GM19240 (cell line): ENCODE data around the gene NUDT8.

Experiments
- DNase-seq: peaks from one replicate; pipeline ENCODE4 v3.0.0; 2011; ENCODE audit warnings: low spot score; ENCODE audit not compliant: insufficient read length

NUDT8 gene

GRCh38 chr11:67629386-67630227 is at the start of gene NUDT8:
NUDT8 (minus strand) TSS chr11:67629937; CDS start chr11:67629911, 26 bp downstream.
- peak; percentile 83 for DNase-seq

GRCh38 chr11:67675058-67675747 is 45.5 kb upstream of the NUDT8 start:
- no peak for DNase-seq

GRCh38 chr11:67674442-67674871 is 44.7 kb upstream of the NUDT8 start, which contains the start of gene ALDH3B2:
ALDH3B2 (minus strand) TSS chr11:67674623; CDS start chr11:67666935, 7,688 bp downstream.
- no peak for DNase-seq

GRCh38 chr11:67673902-67674301 is 44.2 kb upstream of the NUDT8 start:
- no peak for DNase-seq

GRCh38 chr11:67673358-67673757 is 43.6 kb upstream of the NUDT8 start:
- no peak for DNase-seq

- no peak for DNase-seq
Measured at GRCh38 chr11:67671211-67671520, 41.4 kb upstream of the NUDT8 start.

- DNase-seq: no peak
Measured at GRCh38 chr11:67670316-67671210, 40.8 kb upstream of the NUDT8 start.

GRCh38 chr11:67668192-67668551 is 38.4 kb upstream of the NUDT8 start:
- no peak for DNase-seq

GRCh38 chr11:67667490-67668191 is 37.9 kb upstream of the NUDT8 start:
- DNase-seq: no peak

- DNase-seq: no peak
Measured at GRCh38 chr11:67666676-67667489, 37.1 kb upstream of the NUDT8 start.

GRCh38 chr11:67666303-67666645 is 36.5 kb upstream of the NUDT8 start:
- no peak for DNase-seq

- DNase-seq: no peak
Measured at GRCh38 chr11:67665541-67666302, 36.0 kb upstream of the NUDT8 start.

- no peak for DNase-seq
Measured at GRCh38 chr11:67664696-67665540, 35.2 kb upstream of the NUDT8 start.

- no peak for DNase-seq
Measured at GRCh38 chr11:67664213-67664585, 34.5 kb upstream of the NUDT8 start.

- no peak for DNase-seq
Measured at GRCh38 chr11:67663532-67664212, 33.9 kb upstream of the NUDT8 start.

- DNase-seq: no peak
Measured at GRCh38 chr11:67662835-67663531, 33.2 kb upstream of the NUDT8 start.

GRCh38 chr11:67662142-67662834 is 32.6 kb upstream of the NUDT8 start:
- no peak for DNase-seq
